Epithelial cell of prostate (primary cell): Measurements from ENCODE around the gene ACYP2.
"Not testable (repeated sequence)": the region's sequence is repeated elsewhere in the genome, so short reads cannot be mapped to it uniquely, and the experiment has no call there.

Source experiments
- DNase-seq: peaks from one replicate; pipeline ENCODE4 v3.0.0-alpha.2; 2011; ENCODE audit warnings: low read depth, low spot score
- H3K27ac ChIP-seq: fragments of 450-650 bp; 2 replicates; pipeline ENCODE4 v1.5.1; 2017; ENCODE audit warnings: mild to moderate bottlenecking

Gene ACYP2

DNA sequence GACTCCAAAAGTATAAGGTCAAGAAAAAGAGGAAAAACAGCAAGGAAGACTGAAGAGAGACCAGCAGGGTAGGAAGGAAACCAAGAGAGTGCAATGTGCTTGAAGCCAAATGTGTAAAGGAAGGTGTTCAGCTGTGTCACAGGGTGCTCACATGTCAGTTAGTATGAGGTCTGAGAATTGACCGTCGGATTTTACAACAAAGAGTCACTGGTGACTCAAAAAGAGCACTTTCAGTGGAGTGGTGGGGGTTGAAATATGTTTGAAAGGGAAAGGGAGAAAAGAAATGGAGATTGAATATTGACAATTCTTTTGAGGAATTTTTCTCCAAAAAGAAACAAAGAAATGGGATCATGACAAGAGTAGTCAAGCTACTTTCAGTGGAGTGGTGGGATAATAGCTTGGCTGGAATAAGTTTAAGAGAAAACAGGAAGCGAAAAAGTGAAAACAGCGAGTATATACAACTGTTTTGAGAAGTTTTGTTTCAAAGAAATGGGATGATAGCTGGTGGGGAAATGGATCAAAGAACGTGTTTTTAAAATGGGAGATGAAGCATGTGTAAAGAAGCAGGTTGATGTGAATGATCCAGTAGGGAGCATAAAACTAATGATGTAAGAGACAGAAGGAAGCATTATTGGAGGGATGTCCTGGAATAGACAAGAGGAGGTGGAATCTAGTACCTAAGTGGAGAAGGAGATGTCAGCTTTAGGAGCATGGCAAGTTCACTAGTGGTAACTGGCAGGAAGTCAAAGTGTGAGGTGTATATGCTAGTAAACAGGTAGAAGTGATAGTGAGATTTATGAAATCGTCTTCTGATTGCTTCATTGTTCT lies 144.2 kb downstream of the ACYP2 start:
- no peak for DNase-seq

DNA sequence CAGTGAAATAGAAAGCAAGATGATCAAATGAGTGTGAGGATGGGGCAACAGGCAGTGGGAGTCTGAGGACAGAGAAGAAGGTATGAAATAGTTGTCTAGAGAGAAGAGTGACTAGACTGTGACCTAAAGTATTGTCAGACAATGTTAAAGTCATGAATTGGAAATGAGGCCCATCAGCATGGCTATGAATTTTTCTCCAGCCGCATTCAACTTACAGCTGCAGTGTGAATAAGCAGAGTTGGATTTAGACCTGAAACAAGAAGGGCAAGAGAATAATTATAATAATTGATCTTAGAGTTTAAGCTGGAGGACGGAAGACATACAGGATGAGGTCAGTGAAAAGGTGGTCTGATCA lies 144.8 kb downstream of the ACYP2 start:
- no peak overlapping the region for H3K27ac ChIP-seq
- no peak for DNase-seq

More for the DNA sequence above, 144.2 kb downstream of the ACYP2 start:
- H3K27ac ChIP-seq = no peak overlapping the region

DNA sequence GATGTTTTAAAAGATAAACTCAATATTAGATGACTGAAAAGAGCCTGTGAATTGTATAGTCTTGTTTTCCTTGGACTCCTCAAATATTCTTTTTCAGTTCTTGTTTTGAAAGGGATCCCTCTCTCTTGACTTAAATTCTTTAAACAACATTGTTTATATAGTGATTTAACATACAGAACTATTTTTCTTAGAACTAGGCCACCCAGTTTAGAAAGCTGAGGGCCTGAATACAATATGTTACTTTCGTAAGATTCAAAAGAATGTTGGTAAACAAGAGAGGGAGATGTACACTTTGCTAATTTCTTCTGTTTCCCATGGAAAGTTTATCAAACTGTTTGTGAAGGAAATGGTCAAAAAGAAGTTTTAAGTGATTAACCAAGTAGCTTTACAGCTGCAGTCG lies 146.1 kb downstream of the ACYP2 start:
- no peak for DNase-seq
- no peak overlapping the region for H3K27ac ChIP-seq

DNA sequence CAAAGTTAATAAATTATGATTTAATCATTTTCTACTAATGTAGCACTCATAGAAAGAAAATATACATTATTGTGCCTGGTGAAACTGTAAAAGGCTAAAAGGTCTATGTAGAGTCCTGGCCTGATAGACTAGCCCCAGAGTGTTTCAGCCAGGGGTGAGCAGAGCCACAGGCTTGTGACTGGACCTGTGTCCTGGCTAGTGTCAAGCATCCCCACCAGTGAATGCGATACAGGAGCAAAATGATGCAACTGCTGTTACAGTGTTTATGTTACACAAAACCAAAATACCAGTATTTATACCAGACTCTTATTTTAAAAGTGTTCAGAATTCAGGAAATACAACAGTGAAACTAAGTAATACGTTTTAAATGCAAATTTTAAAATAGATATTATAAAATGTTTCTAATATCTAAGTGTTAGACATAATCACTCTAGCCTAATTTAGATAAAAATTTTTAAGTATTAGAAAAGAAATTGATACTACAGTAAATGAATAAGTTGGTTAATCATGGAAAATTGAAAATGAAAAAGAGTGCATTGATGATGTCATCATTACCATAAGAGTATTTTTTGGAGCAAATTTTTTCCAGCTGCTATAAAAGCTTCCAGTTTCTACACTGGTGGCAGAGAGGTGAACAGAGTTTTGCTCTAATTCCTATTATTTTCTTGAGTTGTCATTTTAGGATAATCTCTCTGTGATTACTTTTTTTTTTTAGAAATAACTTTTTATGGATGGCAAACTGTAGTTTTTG lies 146.8 kb downstream of the ACYP2 start:
- DNase-seq = no peak
- H3K27ac ChIP-seq = no peak overlapping the region

DNA sequence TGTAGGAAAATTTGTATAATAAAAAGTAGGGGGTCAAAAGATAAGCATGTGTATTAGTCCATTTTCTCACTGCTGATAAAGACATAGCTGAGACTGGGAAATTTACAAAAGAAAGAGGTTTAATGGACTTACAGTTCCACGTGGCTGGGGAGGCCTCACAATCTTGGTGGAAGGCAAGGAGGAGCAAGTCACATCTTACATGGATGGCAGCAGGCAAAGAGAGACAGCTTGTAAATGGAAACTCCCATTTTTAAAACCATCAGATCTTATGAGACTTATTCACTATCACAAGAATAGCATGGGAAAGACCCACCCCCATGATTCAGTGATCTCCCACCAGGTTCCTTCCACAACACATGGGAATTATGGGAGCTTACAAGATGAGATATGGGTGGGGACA lies 149.7 kb downstream of the ACYP2 start:
- not testable (repeated sequence) for DNase-seq, H3K27ac ChIP-seq

DNA sequence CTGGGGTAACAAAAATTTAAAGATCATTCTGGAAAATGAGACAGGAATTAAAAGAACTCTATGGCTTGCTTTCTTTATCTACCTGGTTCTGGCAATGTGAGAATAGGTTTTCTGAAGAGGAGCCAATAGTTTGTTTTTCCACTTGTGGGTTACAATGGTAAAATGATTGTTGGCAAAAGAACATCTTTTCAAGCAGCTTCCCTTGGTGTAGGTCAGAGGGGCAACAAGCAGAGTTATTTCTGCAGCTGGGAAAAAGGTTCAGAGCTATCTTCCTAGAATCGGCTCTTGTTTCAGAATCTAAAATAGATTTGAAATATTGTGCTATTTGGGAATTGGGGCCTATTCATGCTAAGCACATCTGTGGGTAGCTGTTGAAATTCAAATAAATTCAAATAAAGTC lies 152.2 kb downstream of the ACYP2 start:
- DNase-seq = no peak
- H3K27ac ChIP-seq = no peak overlapping the region

DNA sequence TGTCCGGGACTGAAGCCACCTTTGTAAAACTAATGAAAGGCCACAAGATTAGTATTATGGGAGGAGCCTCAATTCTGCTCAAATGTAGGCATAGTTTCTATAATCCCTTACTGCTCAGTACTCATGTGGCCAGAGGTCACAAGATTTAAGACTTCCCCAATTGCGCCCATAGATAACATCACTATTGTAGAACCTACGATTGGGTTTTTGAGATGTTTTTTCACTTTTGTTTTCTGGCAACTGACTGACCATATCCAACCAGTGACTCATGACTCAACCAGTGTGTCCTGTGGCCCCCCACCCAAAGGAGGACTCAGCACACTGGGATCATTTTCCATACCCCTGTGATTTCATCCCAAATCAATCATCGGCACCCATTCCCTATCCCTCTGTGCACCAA lies 155.8 kb downstream of the ACYP2 start:
- no peak for DNase-seq
- no peak overlapping the region for H3K27ac ChIP-seq

DNA sequence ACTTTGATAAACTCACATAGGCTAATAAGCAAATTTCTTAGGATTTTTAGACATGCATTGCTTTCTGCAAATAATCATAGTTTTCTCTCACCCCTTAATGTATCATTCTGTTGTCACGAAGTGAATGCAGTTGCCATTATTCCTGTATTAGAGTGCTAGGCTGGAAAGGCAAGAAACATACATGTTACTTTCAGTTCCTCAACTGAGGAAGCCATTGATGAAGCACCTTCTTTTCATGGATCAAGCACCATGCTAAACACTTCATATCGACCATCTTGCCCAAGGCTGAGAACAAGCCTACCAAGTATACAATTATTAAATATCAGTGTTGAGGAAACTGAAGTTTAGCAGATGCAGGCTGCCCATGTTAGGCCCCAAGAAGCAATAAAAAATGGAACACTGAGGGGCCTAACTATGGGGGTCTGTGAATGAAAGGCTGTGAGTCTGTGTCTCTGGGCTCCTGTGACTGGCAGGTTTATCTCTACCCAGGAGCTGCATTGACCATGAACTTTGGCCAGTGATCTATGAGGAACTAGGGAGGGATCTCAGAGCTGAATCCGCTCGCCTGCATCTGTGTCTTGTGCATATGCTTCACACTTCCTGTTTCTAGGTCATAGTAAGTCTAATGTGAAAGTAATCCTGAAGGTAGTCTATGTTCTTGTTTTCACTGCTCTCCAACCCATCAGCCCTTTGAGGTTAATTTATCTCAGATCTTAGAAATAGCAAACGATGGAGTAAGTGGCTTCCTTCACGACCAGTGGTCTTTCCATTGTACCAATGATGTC lies 156.6 kb downstream of the ACYP2 start:
- no peak for DNase-seq
- H3K27ac ChIP-seq = no peak overlapping the region

DNA sequence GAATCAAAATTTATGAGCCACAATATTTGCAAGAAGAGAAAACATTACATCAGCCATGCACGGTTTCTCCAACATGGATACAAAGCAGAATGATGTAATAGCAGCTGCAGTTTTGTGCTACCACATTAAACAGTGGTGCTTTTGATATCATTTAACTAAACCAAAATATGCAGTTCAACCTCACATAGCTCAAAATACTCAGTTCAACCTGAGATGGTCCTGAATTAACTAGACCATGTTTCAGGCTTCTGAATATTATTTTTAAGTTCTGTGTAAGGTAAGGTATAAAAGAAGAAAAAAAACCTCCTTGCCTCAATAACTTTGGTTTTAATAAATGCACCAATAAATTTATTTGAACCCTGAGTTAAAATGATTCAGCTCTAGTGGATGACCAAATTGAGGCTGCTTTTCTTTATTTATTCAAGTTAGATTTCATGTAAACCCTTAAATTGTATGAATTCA lies 159.4 kb downstream of the ACYP2 start:
- peak overlapping the region; percentile 36 for H3K27ac ChIP-seq
- DNase-seq = no peak

DNA sequence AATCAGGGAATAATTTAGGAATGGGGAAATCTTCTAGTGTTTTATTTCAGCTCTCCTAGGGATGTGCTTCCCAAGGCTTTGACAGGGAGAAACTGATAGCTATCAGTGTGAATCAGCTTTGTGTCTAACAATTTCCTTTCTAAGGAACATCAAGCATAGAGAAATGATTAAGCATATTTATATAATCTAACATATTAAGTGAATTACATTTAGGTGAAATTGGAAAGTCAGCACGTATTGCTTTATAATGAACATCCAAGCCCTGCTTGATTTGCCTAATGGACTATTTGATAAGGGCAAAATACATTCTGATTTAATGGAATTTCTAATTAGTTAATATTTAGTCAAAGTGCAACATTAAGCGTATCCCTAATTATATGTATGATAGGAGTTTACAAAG lies 160.1 kb downstream of the ACYP2 start:
- peak overlapping the region; percentile 36 for H3K27ac ChIP-seq
- no peak for DNase-seq

DNA sequence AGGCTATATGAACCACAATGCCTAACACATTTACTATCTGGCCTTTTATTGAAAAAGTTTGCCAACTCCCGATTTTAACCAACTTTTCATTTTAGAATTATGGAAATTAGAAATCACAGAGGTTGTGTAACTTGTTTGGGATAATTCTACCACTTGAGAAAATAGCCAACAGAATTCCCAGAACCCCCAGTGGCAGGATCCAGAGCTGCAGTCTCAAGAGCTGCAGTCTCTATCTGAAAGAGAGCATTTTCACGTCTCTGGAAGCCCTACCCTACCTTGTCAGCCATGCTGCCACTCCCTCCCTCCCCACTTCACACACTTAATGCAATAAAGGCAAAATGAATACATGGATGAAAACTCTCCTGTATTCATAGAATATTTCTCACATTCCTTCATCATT lies 164.0 kb downstream of the ACYP2 start:
- no peak for DNase-seq

DNA sequence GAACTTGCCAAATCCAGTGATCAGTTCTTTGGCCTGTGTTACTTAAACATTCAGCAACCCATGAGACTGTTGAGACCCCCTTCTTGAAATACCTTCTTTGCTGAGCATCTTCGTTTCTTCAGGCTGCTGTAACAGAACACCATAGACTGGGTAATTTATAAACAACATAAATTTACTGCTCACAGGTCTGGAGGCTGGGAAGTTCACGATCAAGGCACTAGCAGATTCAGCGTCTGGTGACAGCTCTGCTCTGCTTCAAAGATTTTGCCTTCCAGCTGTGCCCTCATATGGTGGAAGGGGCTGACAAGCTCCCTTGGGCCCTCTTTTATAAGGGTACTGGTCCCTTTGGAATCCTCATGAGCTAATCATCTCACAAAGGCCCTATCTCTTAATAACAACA lies 169.4 kb downstream of the ACYP2 start:
- DNase-seq = no peak
- no peak overlapping the region for H3K27ac ChIP-seq

More for the DNA sequence above, 164.0 kb downstream of the ACYP2 start:
- no peak overlapping the region for H3K27ac ChIP-seq

DNA sequence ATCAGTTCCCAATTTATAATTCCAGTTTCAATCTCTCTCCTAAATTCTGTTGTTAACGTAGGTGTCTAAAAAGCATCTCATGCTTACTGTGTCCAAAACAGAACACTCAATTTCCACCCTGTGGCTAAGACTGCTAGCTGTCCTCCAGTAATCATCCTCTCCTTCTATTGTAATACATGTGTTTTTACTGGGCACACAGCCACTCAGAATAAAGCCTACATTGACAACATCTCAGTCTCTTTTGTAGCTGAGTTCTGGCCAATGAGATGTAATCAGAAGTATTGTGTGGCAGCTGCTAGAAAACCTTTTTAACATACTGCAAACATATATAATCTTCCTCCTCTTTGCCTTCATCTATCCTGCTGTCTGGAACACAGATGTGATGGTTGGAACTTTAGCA lies 170.0 kb downstream of the ACYP2 start:
- no peak overlapping the region for H3K27ac ChIP-seq
- DNase-seq = no peak

DNA sequence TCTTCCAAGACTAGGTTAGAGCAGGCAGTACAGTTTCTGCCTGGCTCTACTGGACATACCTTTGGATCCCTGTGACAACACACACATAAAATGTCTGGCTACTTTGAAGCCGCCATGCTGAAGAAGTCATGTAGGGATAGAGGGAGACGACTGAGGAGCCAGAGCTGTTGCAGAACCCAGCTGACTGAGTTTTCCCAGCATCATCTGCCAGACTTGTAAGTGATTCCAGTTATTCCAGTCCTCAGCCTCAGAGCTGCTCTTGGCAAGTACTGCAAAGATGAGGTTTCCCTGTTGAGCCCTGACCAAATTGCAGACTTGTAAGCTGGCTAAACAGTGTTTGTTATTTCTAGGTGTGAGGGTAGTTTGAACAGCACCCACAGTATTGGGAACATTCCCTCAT lies 172.1 kb downstream of the ACYP2 start:
- no peak overlapping the region for H3K27ac ChIP-seq
- DNase-seq = no peak

DNA sequence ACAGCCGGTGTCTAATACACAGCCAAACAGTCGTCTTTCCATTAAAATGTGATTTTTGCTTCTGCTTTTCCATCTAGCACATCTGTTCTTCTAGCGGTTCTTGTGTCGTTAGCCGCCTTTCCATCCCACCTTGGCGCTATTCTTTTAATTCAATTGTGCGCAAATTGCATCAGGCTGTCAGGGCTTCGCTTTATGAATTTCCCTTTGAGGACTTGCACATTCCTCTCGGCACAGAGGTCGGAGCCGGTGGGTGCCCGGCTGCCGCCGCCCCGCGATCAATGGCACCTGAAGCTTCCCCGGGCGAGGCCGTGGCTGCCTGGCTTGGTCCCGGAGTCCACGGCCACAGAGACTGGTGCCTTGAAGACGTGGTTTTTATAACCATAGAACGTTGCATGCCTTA lies 174.5 kb downstream of the ACYP2 start:
- DNase-seq = no peak
- no peak overlapping the region for H3K27ac ChIP-seq

DNA sequence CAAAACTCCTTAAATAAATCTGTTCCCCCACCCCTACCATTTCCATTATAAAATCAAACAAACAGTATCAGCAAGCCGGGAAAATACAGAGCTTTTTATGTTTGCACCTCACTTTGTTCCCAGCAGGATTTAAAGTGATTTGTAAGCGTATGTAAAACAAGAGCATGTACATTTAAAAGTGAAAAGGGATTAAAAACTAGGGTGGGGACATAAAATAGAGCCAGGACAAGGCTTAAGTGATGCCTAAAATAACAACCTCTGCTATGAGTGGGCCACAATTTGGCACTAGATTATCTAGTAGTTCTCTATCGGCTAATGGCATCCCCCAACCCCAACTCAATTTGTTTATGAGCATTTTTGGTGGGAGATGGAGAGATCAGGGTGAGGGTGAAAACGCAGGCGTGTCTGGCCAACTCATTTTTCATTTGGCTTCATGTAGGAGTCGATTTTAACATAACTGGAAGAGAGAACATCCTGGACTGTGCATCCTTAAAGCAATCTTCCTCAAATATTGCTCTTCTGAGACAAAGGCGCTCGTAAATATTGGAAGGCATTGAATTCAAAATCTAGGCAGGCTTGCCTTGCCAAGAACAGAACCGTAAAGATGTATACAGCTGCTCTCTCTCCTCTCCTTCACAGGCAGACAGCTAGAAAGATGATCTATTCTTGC lies 175.1 kb downstream of the ACYP2 start:
- no peak overlapping the region for H3K27ac ChIP-seq
- no peak for DNase-seq

DNA sequence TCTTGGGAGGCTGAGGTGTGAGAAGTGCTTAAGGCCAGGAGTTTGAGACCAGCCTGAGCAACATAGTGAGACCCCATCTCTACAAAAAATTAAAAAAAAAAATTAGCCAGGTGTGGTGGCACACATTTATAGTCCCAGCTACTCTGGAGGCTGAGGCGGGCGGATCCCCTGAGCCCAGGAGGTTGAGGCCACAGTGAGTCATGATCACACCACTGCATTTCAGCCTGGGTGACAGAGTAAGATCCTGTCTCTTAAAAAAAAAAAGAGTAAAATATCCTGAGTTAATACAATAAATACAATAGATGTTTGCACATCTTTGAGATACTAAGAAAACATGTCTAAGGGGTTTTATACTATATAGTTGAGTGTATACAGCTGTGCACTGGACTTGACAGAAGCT lies 179.2 kb downstream of the ACYP2 start:
- H3K27ac ChIP-seq, DNase-seq: not testable (repeated sequence)

DNA sequence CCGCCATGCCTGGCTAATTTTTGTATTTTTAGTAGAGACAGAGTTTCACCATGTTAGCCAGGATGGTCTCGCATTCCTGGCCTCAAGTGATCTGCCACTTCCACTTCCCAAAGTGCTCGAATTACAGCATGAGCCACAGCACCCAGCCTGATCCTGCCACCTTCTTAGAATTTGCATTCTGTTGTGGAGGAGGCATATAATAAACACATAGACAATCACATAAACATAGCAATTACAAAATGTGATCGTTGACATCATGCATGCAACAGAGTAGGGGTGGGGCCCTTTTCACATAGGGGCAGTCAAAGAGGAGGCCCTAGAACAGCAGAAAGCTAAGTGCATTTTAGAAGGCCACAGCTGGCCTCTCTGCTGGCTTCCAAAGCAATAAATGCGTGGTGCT lies 180.5 kb downstream of the ACYP2 start:
- no peak for DNase-seq
- no peak overlapping the region for H3K27ac ChIP-seq

DNA sequence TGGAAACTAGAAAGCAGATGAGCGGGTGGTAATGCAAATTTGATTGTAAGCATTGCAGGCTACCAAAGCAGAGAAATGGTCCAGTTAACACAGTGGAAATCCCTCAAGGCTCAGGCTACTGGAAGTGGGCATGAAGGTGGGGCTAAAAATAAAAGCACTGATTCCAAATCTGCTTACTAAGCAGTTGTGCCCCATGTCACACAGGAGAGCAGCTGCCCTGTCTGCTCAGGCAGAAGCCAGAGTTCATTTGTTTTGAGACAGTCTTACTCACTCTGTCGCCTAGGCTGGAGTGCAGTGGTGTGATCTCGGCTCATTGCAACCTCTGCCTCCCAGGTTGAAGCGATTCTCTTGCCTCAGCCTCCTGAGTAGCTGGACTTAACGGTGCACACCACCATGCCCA lies 183.1 kb downstream of the ACYP2 start:
- DNase-seq = no peak
- H3K27ac ChIP-seq = no peak overlapping the region

DNA sequence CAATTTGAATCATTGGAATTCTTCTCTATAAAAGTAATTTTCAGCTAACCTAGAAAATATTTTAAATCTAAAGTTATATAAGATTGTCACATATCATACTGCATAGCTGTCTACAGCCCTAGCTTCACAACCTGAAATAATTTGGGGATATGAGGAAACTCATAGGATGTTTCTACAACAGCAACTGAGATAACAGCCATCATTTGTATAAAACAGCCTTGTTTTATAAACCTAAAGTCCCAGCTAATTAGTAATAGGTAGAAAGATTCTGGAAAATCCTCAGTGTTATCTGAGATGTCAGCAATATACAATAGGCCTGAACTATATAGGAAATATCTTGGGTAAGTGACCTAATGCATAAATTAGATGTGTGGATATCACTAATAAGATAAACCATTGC lies 188.2 kb downstream of the ACYP2 start:
- no peak overlapping the region for H3K27ac ChIP-seq
- no peak for DNase-seq
